Hematopoietic multipotent progenitor cell (in vitro differentiated cells): ENCODE data around the gene NKAPL. TPM values are rescaled to one million over a fixed set of nuclear protein-coding genes. Genes with fewer than 3 reads are reported as not detected.
"Not testable (repeated sequence)": the region's sequence is repeated elsewhere in the genome, so short reads cannot be mapped to it uniquely, and the experiment has no call there.

Source experiments
- DNase-seq, 3 donors: peaks; one replicate each; pipeline ENCODE4 v3.0.0-alpha.2; 2011 to 2015; ENCODE audit warnings: low read depth in 2 of 3, low spot score in 2 of 3
- total RNA-seq: library from RNA; depleted of rRNA; stranded (reverse); fragments of >200 nt; gene quantifications from one replicate; pipeline ENCODE4 v1.2.3, GENCODE V29; 2012

Gene NKAPL
- total RNA-seq, 1 donor, result 1.1 TPM

GRCh38 chr6:28291573-28291972, 32.5 kb downstream of the NKAPL start:
- DNase-seq, result no peak

- DNase-seq, result no peak
Measured at GRCh38 chr6:28295326-28295725, 36.2 kb downstream of the NKAPL start.

- no peak for DNase-seq
Measured at GRCh38 chr6:28296520-28297060, 37.5 kb downstream of the NKAPL start.

- no peak for DNase-seq
Measured at GRCh38 chr6:28303570-28303969, 44.5 kb downstream of the NKAPL start.

- not testable (repeated sequence) for DNase-seq
Measured at GRCh38 chr6:28306363-28306762, 47.3 kb downstream of the NKAPL start.

Other genes starting within 250 kb of the NKAPL start
- 1.6 TPM for gene ZNF165, start 178.7 kb upstream of the NKAPL start, total RNA-seq
- 5.7 TPM for gene ZSCAN16, start 134.7 kb upstream of the NKAPL start, total RNA-seq
- 14.0 TPM for gene ZKSCAN8, start 117.4 kb upstream of the NKAPL start, total RNA-seq
- gene ZSCAN9, start 34.0 kb upstream of the NKAPL start, total RNA-seq, result 12.7 TPM
- gene ZKSCAN4, start 7.0 kb upstream of the NKAPL start, total RNA-seq, result 4.6 TPM
- 8.6 TPM for gene ZSCAN26, start 7.8 kb downstream of the NKAPL start, total RNA-seq
- gene PGBD1, start 22.3 kb downstream of the NKAPL start, total RNA-seq, result 4.6 TPM
- gene ZSCAN31, start 76.9 kb downstream of the NKAPL start, total RNA-seq, result 7.5 TPM
- 6.2 TPM for gene ZKSCAN3, start 90.7 kb downstream of the NKAPL start, total RNA-seq
- gene ZSCAN12, start 140.4 kb downstream of the NKAPL start, total RNA-seq, result 3.5 TPM
- gene ZSCAN23, start 184.2 kb downstream of the NKAPL start, total RNA-seq, result 2.2 TPM